OCI-LY1 (cell line): ENCODE measurements around the gene IMMT.

Experiments
- CTCF ChIP-seq: fragments of 200-600 bp; sonication (generic), shearing (Covaris generic); IDR thresholded peaks from 2 replicates; pipeline ENCODE4 v1.5.1; 2017; ENCODE audit warnings: mild to moderate bottlenecking, antibody characterized with exemption, low read length, moderate library complexity, mixed read lengths
- EZH2 ChIP-seq: fragments of 200-600 bp; sonication (generic), shearing (Covaris generic); IDR thresholded peaks from 2 replicates; pipeline ENCODE4 v1.8.0; 2017; ENCODE audit warnings: borderline replicate concordance, mixed run types, mild to moderate bottlenecking, antibody characterized with exemption, low read length, moderate library complexity, mixed read lengths

DNA sequence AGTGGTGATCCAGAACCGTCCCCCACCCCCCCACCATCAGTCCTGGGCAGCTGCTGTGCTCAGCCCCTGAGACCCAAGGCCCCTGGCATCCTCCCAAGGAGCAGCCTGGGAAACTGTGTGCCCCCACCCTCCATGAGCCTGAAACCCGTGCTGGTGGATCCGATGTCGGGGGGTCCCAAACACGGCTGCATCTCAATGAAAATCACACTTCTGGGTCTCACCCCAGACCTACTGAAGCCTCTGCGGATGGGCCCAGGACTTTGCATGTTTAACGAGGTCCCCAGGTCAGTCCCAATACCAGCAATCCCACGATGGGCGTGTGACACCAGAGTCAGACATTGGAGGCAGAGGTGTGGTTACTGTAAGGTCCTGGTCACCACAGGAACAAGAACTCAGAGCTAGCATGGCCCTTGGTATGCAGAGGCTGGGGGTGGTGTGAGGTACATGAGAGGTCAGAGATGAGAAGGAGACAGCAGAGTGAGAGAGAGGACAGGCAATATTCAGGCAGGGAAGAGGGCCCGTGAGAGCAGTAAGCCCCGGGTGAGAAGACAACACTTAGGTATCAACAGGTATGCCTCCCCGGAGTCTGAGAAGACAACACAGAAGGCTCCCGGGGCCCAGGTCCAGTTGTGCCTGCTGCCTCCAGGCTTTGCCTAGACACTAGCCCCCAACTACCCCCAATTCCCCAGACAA, 36.6 kb upstream of the IMMT start:
- no peak for TF ChIP-seq CTCF
- no peak for TF ChIP-seq EZH2
